A673 (cell line): ENCODE results near the gene LCN15.
"Not testable (repeated sequence)": the region's sequence is repeated elsewhere in the genome, so short reads cannot be mapped to it uniquely, and the experiment has no call there.

Experiments
- EZH2 ChIP-seq: fragments of 200-600 bp; sonication (generic); IDR thresholded peaks from 2 replicates; pipeline ENCODE4 v1.6.1; 2017; ENCODE audit warnings: borderline replicate concordance, low read depth, mild to moderate bottlenecking, mixed read lengths, antibody characterized with exemption, low read length; ENCODE audit not compliant: poor library complexity, severe bottlenecking
- TF ChIP-seq, protein P1 (sequence below): fragments of 300-800, 200-600 bp; sonication (generic); conservative IDR thresholded peaks from 2 replicates; pipeline ENCODE4 v1.5.1; 2017; ENCODE audit warnings: low read depth, mild to moderate bottlenecking, antibody characterized with exemption, low read length, moderate library complexity, mixed read lengths

- TF ChIP-seq, protein P1, sequence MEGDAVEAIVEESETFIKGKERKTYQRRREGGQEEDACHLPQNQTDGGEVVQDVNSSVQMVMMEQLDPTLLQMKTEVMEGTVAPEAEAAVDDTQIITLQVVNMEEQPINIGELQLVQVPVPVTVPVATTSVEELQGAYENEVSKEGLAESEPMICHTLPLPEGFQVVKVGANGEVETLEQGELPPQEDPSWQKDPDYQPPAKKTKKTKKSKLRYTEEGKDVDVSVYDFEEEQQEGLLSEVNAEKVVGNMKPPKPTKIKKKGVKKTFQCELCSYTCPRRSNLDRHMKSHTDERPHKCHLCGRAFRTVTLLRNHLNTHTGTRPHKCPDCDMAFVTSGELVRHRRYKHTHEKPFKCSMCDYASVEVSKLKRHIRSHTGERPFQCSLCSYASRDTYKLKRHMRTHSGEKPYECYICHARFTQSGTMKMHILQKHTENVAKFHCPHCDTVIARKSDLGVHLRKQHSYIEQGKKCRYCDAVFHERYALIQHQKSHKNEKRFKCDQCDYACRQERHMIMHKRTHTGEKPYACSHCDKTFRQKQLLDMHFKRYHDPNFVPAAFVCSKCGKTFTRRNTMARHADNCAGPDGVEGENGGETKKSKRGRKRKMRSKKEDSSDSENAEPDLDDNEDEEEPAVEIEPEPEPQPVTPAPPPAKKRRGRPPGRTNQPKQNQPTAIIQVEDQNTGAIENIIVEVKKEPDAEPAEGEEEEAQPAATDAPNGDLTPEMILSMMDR: not testable (repeated sequence)
- not testable (repeated sequence) for TF ChIP-seq EZH2
Measured at GRCh38 chr9:136788644-136789522, 24.6 kb upstream of the LCN15 start.
